GM19438 (cell line): ENCODE results near the gene TTC13.

Source experiments
- ATAC-seq: cut with Tn5 transposase; IDR thresholded peaks from one replicate; pipeline ENCODE4 v1.9.1; 2021; ENCODE audit warnings: low read depth; ENCODE audit not compliant: unreplicated experiment

The TTC13 gene

DNA sequence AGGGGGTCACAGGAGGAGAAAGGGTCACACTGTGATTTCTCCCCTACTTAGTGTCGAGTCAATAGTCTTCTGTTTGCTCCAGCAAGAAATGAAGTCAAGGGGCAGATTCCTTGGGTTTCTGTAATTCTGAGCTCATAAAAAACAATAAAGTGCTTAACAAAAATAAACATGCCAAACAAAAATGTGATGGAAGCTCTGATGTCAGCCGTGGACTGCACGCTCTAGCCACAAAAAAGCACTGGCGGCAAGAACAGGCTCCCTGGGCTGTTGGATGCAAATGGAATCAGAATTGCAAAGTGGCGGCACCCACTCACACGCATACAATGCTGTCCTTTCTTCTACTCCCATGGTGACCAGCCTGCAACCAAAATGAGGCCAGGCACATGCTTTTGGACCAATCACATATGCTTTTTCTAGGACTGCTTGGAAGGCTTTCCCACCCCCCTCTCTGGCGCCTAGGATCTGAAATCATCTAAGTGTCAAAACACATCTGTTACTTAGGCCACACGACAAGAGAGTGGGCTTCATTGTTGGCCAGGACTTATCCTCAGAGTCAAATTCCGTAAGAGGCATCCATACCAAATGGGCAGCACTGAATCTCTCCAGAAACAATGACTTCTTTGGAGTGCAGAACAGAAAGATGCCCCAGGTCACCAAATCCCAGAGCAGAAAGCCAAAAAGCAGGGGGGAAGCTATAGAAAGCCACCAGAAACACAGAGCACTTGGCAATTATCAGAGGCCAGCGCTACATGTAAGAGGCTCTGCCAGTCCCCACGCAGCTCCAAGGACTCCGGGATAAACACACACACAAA is 119.5 kb downstream of the TTC13 start:
- no peak for ATAC-seq

DNA sequence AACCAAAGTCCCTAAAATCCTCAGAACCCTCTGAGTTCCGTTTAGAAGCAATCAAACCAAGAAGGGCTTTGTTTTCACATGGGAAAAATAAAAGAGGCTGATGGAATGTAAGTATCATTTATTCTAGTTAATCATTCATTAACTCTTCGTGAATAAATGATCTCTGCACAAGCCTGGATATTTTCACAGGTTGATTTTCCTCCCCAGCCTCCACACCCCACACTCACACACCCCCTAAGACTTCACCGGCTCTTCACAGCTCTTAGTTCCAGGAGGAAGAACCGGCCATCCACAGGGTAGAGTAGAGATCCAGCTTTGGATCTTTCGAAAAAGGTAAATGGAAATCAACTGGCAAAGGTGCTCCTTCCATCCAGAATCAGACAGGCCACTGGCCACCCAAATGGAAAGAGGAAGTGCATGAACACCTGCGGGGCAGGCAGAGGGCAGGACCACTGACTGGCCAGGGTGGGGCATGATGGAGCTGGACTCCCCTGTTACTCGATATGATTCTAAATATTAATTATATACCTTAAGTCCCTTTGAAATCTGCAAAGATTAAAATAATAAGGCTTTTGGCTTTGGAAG is 120.3 kb downstream of the TTC13 start:
- no peak for ATAC-seq

DNA sequence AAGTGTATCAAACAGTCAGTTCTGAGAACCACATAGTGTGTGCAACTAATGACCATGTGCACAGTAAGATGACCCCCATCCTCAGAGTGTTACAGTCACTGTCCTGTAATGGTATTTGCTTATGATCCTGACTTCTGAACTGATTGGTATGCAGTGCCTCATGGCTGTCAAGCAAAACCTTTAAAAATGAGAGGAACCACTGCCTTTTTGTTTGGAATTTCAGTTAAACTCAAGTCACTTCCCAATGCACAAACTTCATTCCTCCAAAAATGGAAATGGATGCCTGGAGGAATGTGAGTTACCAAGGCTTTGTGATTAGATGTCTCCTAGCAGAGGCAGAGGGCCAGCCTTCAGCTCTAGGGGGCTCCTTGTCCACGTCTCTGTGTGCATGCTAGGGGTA is 120.8 kb downstream of the TTC13 start:
- ATAC-seq: no peak

DNA sequence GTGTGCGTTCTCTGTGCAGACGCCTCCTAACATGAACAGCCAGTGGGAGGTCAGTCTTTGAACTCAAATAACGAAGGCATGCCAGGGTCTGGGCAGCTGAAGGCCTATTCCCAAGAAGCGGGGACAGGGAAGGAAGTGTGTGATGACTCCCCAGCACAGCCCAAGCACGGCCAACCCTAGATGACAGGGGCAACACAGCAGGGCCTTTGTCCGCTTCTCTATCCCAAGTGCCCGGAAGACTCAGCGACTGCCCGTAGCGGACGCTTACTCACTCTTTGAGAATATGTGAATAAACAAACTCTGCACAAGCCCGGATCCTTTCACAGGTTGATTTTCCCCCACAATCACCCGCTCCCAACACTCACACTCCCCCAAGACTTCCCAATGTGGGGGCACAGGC is 121.6 kb downstream of the TTC13 start:
- ATAC-seq: no peak
